Neural progenitor cell (in vitro differentiated cells): ENCODE measurements around the gene CFAP69.

ENCODE experiments used
- EZH2 ChIP-seq: fragments of 200-600 bp; sonication (generic); IDR thresholded peaks from 2 replicates; pipeline ENCODE4 v1.6.1; 2017; ENCODE audit warnings: antibody characterized with exemption, mild to moderate bottlenecking, moderate library complexity
- EZH2phosphoT487 ChIP-seq: fragments of 200-600 bp; sonication (generic); IDR thresholded peaks from 2 replicates; pipeline ENCODE4 v1.6.1; 2017; ENCODE audit warnings: antibody characterized with exemption
- TF ChIP-seq, protein P1 (sequence below): fragments of 200-600 bp; sonication (generic); IDR thresholded peaks from 2 replicates; pipeline ENCODE4 v1.5.1; 2017; ENCODE audit warnings: antibody characterized with exemption, mild to moderate bottlenecking

DNA sequence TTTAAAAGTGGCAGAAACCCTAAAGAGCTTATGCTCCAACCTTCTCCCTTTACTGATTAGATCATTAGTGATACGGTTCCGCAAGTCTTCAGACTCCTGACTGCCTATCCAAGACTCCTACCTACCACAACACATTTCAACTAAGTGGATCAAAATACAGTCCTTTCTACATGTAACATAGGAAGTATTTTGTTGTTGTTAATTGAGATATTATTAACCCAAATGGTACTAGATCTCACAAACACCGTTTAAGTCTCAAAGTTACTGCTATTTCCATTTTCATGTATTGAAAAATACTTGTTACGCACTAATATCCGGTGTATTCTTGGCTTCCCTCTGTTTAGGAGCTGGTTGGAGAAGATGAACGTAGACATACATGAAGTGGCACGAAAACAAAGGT is 75.0 kb downstream of the CFAP69 start:
- TF ChIP-seq, protein P1, sequence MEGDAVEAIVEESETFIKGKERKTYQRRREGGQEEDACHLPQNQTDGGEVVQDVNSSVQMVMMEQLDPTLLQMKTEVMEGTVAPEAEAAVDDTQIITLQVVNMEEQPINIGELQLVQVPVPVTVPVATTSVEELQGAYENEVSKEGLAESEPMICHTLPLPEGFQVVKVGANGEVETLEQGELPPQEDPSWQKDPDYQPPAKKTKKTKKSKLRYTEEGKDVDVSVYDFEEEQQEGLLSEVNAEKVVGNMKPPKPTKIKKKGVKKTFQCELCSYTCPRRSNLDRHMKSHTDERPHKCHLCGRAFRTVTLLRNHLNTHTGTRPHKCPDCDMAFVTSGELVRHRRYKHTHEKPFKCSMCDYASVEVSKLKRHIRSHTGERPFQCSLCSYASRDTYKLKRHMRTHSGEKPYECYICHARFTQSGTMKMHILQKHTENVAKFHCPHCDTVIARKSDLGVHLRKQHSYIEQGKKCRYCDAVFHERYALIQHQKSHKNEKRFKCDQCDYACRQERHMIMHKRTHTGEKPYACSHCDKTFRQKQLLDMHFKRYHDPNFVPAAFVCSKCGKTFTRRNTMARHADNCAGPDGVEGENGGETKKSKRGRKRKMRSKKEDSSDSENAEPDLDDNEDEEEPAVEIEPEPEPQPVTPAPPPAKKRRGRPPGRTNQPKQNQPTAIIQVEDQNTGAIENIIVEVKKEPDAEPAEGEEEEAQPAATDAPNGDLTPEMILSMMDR, result no peak
- TF ChIP-seq EZH2 (no peak), EZH2phosphoT487 (no peak)
